ENCODE measurements around the gene GREM2. TPM values are rescaled to one million over a fixed set of nuclear protein-coding genes. Genes with fewer than 3 reads are reported as not detected.

The GREM2 gene
- total RNA-seq, 1 experiment from 2014 or later: not detected

DNA sequence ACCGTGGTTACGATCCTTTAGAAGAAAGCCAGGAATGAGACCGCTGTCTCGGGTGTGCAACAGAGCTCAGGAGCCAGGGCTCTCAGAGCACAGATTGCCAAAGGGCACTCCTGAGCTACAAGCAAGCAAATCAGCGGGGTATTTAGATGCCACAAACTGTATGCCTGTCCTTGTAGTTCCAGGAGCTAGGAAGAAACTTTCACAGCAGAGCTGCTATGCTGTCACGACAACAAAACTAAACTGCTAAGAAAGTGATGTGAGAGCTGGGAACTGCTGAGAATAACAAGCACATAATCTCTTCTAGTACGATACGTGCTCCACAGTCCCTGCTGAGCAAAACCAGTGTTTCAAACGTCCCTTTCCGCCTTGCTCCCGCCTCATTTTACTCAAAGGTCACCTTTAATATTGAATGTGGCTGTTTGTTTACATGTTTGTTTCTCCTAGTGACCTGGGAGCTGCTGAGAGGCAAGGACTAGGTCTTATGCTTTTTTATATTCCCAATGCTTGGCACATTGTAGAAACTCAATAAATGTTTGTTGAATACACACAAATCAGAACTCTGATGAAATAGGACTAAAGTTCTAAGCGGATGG is 14.7 kb downstream of the GREM2 start:
- POLR2A ChIA-PET: interaction anchor here (0.7 kb wide), 1 partner anchor 21 kb away, joined by 3 read pairs; no protein-coding TSS in a partner anchor
- intact Hi-C loops (cut with micrococcal nuclease): no loop called here
- Mint-ChIP-seq H3K36me3 (ENCODE audit: insufficient read depth, unreplicated experiment) (no peaks in the 10 kb centered on the region), H3K27ac (ENCODE audit: low read depth, unreplicated experiment) (no peak overlapping the region), H3K9me3 (ENCODE audit: unreplicated experiment) (no peaks in the 10 kb centered on the region), H3K27me3 (ENCODE audit: insufficient read depth, unreplicated experiment) (no peaks in the 10 kb centered on the region), H3K4me3 (ENCODE audit: unreplicated experiment) (no peak overlapping the region), H3K4me1 (ENCODE audit: insufficient read depth, unreplicated experiment) (no peaks in the 10 kb centered on the region)
- no TSS peak for BruUV-seq (replicated peaks)
- no peak for DNase-seq (ENCODE audit: unreplicated experiment)
- CTCF ChIA-PET: interaction anchor here (0.6 to 9.8 kb wide), 7 partner anchors 11 to 571 kb away, joined by 3 to 74 read pairs (median 4); no protein-coding TSS in a partner anchor
- TF ChIP-seq, protein P1, sequence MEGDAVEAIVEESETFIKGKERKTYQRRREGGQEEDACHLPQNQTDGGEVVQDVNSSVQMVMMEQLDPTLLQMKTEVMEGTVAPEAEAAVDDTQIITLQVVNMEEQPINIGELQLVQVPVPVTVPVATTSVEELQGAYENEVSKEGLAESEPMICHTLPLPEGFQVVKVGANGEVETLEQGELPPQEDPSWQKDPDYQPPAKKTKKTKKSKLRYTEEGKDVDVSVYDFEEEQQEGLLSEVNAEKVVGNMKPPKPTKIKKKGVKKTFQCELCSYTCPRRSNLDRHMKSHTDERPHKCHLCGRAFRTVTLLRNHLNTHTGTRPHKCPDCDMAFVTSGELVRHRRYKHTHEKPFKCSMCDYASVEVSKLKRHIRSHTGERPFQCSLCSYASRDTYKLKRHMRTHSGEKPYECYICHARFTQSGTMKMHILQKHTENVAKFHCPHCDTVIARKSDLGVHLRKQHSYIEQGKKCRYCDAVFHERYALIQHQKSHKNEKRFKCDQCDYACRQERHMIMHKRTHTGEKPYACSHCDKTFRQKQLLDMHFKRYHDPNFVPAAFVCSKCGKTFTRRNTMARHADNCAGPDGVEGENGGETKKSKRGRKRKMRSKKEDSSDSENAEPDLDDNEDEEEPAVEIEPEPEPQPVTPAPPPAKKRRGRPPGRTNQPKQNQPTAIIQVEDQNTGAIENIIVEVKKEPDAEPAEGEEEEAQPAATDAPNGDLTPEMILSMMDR (IDR thresholded peaks at IDR 0.05; ENCODE audit: unreplicated experiment): no peak

DNA sequence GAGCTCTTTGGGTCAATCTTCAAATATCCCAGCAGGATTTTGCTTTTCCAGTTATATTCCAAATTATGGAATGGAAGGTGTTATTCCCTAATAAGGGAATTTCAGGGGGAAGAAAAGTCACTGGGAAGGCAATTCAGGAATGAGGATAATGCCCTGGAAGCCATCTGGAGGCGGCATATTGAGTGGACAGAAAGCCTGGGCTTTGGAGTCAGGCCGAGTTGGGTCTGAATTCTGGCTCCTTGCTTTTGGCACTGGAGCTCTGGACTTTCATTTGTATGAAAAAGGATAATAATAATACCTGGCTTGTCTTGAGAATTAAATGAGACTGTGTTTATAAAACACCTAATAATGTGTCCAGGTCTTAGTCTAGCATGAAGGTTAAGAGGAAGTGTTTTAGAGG is 16.5 kb downstream of the GREM2 start:
- ChIA-PET CTCF (interaction anchor here (0.8 to 9.8 kb wide), 4 partner anchors 13 to 568 kb away, joined by 3 to 74 read pairs (median 4); no protein-coding TSS in a partner anchor), POLR2A (no interaction called here)
- intact Hi-C loops (cut with micrococcal nuclease): no loop called here

GRCh38 chr1:240591564-240591963 is 20.4 kb downstream of the GREM2 start:
- no TSS peak for BruUV-seq (replicated peaks)
- POLR2A ChIA-PET: no interaction called here
- H3K4me3 Mint-ChIP-seq (ENCODE audit: unreplicated experiment): no peak overlapping the region
- no peaks in the 10 kb centered on the region for H3K4me1 Mint-ChIP-seq (ENCODE audit: insufficient read depth, unreplicated experiment)
- no peak overlapping the region for H3K27ac Mint-ChIP-seq (ENCODE audit: low read depth, unreplicated experiment)
- H3K9me3 Mint-ChIP-seq (ENCODE audit: unreplicated experiment): no peaks in the 10 kb centered on the region
- DNase-seq (ENCODE audit: unreplicated experiment): no peak
- TF ChIP-seq, protein P1 (IDR thresholded peaks at IDR 0.05; ENCODE audit: unreplicated experiment): no peak
- no peaks in the 10 kb centered on the region for H3K27me3 Mint-ChIP-seq (ENCODE audit: insufficient read depth, unreplicated experiment)
- H3K36me3 Mint-ChIP-seq (ENCODE audit: insufficient read depth, unreplicated experiment): no peaks in the 10 kb centered on the region
- intact Hi-C loops (cut with micrococcal nuclease): no loop called here
- CTCF ChIA-PET: interaction anchor here (0.6 to 2.4 kb wide), 6 partner anchors 10 to 1716 kb away, joined by 3 to 9 read pairs (median 4); no protein-coding TSS in a partner anchor

More for the DNA sequence above, 16.5 kb downstream of the GREM2 start:
- no peaks in the 10 kb centered on the region for H3K27me3 Mint-ChIP-seq (ENCODE audit: insufficient read depth, unreplicated experiment)
- TF ChIP-seq, protein P1 (IDR thresholded peaks at IDR 0.05; ENCODE audit: unreplicated experiment): no peak
- no peaks in the 10 kb centered on the region for H3K9me3 Mint-ChIP-seq (ENCODE audit: unreplicated experiment)
- no TSS peak for BruUV-seq (replicated peaks)
- no peaks in the 10 kb centered on the region for H3K36me3 Mint-ChIP-seq (ENCODE audit: insufficient read depth, unreplicated experiment)
- H3K4me1 Mint-ChIP-seq (ENCODE audit: insufficient read depth, unreplicated experiment): no peaks in the 10 kb centered on the region
- H3K27ac Mint-ChIP-seq (ENCODE audit: low read depth, unreplicated experiment): no peak overlapping the region
- H3K4me3 Mint-ChIP-seq (ENCODE audit: unreplicated experiment): no peak overlapping the region
- DNase-seq (ENCODE audit: unreplicated experiment): no peak

GRCh38 chr1:240591078-240591477 is 20.9 kb downstream of the GREM2 start:
- Mint-ChIP-seq H3K27ac (ENCODE audit: low read depth, unreplicated experiment) (no peak overlapping the region), H3K4me1 (ENCODE audit: insufficient read depth, unreplicated experiment) (no peaks in the 10 kb centered on the region), H3K36me3 (ENCODE audit: insufficient read depth, unreplicated experiment) (no peaks in the 10 kb centered on the region), H3K4me3 (ENCODE audit: unreplicated experiment) (no peak overlapping the region), H3K27me3 (ENCODE audit: insufficient read depth, unreplicated experiment) (no peaks in the 10 kb centered on the region), H3K9me3 (ENCODE audit: unreplicated experiment) (no peaks in the 10 kb centered on the region)
- no peak for DNase-seq (ENCODE audit: unreplicated experiment)
- no TSS peak for BruUV-seq (replicated peaks)
- intact Hi-C loops (cut with micrococcal nuclease): no loop called here
- TF ChIP-seq, protein P1 (IDR thresholded peaks at IDR 0.05; ENCODE audit: unreplicated experiment): no peak
- ChIA-PET POLR2A (no interaction called here), CTCF (interaction anchor here (0.6 to 2.4 kb wide), 7 partner anchors 9 to 402 kb away, joined by 3 to 9 read pairs (median 4); no protein-coding TSS in a partner anchor)

Measured in MCF 10A (cell line).